GM10266 (cell line): ENCODE measurements around the gene DGKB.

ENCODE experiments used
- DNase-seq: peaks from one replicate; pipeline ENCODE4 v3.0.0; 2012; ENCODE audit errors: extremely low spot score
- TF ChIP-seq, protein P1 (sequence below): IDR thresholded peaks from 2 replicates; pipeline ENCODE4 v1.5.1; 2012; ENCODE audit warnings: mild to moderate bottlenecking, low read depth; ENCODE audit not compliant: control insufficient read depth, insufficient read depth; ENCODE audit errors: missing control alignments

The DGKB gene

DNA sequence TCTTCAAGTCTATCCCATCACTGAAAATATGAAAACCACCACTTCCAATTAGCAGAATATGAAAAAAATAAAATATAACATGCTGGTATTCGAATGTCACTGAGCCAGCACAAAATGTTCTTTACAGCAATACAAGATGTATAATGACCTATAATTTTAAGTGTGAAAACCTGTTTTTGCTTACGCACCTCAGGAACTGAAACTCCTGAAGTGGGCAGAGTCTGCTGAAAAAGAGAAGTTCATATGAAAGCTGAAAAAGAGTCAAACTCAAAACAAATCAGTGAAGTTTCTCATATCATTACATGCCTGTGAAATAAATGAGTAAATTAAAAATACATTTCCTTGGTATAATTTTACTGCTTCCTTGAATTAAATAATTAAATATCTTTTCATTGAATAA is 272.5 kb downstream of the DGKB start:
- TF ChIP-seq, protein P1, sequence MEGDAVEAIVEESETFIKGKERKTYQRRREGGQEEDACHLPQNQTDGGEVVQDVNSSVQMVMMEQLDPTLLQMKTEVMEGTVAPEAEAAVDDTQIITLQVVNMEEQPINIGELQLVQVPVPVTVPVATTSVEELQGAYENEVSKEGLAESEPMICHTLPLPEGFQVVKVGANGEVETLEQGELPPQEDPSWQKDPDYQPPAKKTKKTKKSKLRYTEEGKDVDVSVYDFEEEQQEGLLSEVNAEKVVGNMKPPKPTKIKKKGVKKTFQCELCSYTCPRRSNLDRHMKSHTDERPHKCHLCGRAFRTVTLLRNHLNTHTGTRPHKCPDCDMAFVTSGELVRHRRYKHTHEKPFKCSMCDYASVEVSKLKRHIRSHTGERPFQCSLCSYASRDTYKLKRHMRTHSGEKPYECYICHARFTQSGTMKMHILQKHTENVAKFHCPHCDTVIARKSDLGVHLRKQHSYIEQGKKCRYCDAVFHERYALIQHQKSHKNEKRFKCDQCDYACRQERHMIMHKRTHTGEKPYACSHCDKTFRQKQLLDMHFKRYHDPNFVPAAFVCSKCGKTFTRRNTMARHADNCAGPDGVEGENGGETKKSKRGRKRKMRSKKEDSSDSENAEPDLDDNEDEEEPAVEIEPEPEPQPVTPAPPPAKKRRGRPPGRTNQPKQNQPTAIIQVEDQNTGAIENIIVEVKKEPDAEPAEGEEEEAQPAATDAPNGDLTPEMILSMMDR = no peak
- DNase-seq = no peak

DNA sequence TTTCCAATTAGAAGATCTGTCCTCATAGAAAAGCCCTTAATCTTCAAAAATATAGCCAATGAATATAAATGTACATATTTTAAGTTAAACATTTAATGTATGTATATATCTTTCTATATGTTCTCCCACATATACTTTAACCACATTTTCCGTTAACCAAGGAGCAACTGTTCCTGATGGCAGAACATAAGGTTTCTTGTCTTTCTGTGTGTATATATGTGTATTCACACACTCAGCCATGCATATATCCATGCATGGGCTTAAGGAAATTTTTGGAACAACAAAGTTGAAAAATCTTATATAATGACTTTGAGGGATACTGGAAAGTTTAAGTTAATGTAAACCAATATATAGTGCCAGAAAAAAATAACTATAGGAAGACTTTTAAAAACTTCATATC is 274.0 kb downstream of the DGKB start:
- TF ChIP-seq, protein P1 = no peak

DNA sequence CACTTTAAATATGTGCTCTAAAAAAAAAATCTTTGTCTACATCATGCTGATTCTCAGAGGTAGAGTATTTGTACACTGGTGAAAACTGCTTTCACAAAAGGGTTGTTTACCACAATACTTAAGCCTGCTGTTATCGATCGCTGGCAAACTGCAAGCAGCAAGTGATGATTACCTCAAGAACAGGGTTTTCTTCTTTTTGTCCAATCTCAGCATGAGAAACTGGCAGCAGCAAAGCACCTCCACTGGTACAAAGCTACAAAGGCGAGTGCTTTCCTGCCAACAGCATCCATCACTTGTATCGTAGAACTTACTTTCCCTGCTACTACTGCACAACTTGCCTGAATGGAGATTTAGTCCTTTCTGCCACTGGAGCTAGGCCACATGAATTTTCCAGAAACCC is 276.5 kb downstream of the DGKB start:
- no peak for DNase-seq
- TF ChIP-seq, protein P1 = no peak

More for the DNA sequence above, 274.0 kb downstream of the DGKB start:
- no peak for DNase-seq

DNA sequence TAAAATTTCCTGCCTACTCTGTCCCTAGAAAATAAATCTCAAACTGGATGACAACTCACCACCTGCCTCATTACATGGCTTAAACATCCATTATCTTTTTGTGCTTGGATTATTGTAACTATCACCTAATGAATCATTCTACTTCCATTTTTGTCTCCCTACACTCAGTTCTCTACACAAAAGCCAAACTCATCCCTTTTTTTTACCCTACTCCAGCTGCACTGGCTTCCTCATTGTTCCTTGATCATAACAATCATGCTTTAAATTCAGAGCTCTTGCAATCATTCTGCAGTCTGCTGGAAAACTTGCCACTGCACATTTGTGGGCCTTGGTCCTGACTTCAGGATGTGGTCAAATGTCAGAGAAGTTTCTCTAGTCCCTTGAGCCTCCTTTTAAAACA is 280.0 kb downstream of the DGKB start:
- TF ChIP-seq, protein P1 = no peak
- no peak for DNase-seq

DNA sequence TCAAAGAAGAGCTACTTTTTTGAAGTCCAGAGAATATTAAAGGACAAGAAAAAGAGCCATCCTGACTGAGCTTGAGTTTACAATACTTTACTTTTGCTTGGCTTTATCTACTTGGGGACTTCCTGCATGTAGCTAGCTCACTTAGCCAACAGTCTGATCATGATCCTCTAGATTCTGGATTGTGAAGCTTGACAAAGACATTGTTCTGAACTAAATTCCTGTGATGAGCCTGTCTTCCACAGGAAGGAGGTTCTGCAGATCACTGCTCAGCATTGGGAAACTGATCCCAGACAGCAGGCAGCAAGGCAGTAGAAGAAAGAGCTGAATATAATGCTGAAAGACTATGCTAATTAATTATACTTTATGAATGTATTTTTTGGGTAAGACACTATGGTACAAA is 296.4 kb downstream of the DGKB start:
- no peak for DNase-seq
- TF ChIP-seq, protein P1 = no peak

DNA sequence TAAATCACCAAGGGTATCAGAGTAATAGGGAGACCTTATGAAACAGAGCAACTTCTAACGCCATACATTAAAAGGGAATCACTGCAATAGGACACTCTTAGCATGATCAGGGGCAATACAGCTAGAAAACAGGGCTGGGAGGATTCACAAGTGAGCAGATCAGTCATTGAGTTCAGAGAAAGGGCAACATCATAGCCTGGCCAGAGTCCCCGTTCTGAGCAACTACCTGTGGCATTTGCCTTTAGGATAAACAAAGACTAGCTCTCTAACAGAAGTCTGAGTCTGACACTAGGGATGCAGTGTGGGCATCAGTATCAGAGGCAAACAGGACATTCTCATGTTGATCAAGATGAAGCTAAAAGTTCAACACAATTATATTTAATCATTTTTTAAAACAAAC is 297.9 kb downstream of the DGKB start:
- TF ChIP-seq, protein P1 = no peak
- DNase-seq = no peak

DNA sequence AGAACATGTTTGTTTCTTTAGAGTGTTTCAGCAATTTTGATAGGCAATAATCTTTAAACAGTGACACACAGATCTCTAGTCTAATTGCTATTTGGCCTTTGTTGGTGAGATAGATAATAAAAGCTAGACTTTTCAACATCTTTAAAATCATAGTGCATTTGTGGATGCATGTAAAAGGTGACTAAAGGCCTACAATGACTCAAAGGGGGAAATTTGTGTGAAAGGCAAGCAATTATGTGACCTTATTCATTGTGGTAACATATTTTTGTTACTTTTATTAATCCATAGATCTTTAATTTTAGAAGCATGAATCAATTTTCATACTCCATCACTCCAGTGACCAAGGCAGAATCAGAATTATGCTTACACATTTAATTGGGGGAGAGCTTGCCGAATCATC is 299.7 kb downstream of the DGKB start:
- no peak for DNase-seq
- TF ChIP-seq, protein P1 = no peak
